ENCODE results near the gene NHSL2.
"Not testable (repeated sequence)": the region's sequence is repeated elsewhere in the genome, so short reads cannot be mapped to it uniquely, and the experiment has no call there.

Gene NHSL2

GRCh38 chrX:71922686-71923085, 12.0 kb downstream of the NHSL2 start:
- in situ Hi-C loops (cut with HindIII; ENCODE audit: low sequenced_read_pairs): no loop called here

GRCh38 chrX:71923516-71923915, 12.9 kb downstream of the NHSL2 start:
- in situ Hi-C loops (cut with HindIII; ENCODE audit: low sequenced_read_pairs): no loop called here

- in situ Hi-C loops (cut with HindIII; ENCODE audit: low sequenced_read_pairs): no loop called here
Observed at GRCh38 chrX:71927040-71927439, 16.4 kb downstream of the NHSL2 start.

DNA sequence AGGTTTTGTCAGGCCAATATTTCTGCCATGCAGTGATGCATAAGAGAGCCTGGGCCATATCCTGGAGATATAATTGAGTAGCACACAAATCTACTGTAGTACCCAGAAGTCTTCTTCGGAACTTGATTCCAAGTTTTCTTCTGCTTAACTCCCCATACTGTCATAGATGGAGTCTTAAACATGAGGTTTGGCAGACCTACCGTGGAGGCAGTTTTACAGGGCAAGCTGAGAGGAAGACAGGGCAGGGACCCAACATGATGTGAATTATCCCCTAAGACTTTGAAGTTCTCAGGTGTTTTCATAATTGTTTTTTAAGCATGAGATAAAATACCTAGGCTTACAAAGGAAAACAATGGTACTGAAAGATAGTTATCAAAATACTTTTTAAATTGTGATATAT, 18.2 kb downstream of the NHSL2 start:
- in situ Hi-C loops (cut with HindIII; ENCODE audit: low sequenced_read_pairs): no loop called here

- in situ Hi-C loops (cut with HindIII; ENCODE audit: low sequenced_read_pairs): no loop called here
Observed at GRCh38 chrX:71930298-71930697, 19.7 kb downstream of the NHSL2 start.

DNA sequence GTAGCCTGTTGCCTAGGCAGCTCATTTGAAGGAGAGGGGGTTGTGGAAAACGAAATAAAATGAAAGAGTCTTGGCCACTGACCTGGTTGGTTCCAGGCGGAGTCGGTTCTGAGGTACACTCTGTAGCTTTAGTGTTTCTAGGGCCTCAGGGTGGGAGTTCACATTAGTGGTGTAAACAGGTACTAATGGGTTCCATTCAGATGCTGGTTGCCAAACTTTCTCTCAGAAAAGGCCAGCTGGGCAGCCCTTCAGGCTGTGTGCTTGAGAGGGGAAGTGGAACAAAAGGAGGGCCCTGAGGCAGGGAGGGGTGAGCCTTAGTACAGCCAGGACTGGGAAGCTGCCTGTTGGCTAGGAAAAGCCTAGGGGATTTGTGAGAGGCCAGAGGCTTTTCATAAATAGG, 24.8 kb downstream of the NHSL2 start:
- in situ Hi-C loops (cut with HindIII; ENCODE audit: low sequenced_read_pairs): no loop called here

- in situ Hi-C loops (cut with HindIII; ENCODE audit: low sequenced_read_pairs): no loop called here
Observed at GRCh38 chrX:71936632-71937031, 26.0 kb downstream of the NHSL2 start.

DNA sequence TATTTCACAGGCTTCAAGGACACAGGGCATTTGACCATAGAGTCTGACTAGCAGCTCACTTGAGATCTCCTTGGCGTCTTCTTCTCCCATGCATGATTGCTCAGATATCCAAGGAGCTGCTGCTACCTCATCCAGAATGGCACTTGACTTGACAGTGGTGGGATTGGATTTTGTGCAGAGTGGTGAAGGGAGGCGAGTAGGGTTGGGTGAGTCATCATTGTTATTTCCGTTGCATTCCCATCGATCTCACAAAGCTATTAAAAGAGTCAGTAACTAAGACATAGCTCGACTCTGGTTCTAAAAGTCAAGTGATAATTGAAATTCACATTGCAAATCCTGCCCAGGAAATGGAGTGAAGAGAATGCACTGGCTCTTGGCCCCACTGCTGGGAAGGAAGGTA, 27.7 kb downstream of the NHSL2 start:
- in situ Hi-C loops (cut with HindIII; ENCODE audit: low sequenced_read_pairs): no loop called here

DNA sequence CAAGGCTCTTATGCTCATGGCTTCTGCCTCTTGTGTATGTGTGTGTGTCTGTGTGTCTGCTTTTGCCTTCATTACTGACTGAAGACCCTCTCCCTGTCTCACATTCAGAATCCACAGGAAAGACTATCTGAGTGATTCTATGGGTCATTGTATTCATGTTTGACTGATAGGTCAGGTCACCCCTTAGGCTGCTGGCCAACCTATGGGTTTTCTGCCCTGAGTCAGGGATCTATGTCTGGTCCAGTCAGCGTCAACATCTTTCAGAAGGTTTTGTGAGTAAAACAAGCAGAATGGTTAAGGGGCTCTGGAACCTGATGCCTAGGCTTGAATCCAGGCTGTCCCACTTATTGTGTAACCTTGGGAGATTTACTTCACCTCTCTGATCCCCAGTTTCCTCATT, 30.5 kb downstream of the NHSL2 start:
- in situ Hi-C loops (cut with HindIII; ENCODE audit: low sequenced_read_pairs): no loop called here

- in situ Hi-C loops (cut with HindIII; ENCODE audit: low sequenced_read_pairs): no loop called here
Observed at GRCh38 chrX:71941776-71942175, 31.1 kb downstream of the NHSL2 start.

DNA sequence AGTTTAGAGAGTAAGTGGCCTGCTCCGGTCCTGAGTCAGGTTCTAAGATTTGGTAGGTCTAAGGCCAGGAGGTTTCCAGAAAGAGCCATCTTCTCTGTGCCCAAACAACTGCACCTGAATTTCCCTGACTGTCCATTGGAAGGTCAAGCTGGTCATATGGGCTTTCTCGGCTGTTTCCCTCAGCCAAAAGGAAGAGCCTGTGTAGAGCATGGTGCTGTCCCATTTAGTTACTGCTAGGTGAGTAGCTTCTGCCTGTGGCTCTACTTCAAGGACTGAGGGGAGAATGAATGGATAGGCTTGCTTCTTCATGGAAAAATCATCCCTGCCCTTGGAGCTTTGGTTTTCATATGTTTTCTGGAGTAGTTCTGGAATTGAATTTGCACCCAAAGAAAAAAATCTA, 33.7 kb downstream of the NHSL2 start:
- in situ Hi-C loops (cut with HindIII; ENCODE audit: low sequenced_read_pairs): no loop called here

DNA sequence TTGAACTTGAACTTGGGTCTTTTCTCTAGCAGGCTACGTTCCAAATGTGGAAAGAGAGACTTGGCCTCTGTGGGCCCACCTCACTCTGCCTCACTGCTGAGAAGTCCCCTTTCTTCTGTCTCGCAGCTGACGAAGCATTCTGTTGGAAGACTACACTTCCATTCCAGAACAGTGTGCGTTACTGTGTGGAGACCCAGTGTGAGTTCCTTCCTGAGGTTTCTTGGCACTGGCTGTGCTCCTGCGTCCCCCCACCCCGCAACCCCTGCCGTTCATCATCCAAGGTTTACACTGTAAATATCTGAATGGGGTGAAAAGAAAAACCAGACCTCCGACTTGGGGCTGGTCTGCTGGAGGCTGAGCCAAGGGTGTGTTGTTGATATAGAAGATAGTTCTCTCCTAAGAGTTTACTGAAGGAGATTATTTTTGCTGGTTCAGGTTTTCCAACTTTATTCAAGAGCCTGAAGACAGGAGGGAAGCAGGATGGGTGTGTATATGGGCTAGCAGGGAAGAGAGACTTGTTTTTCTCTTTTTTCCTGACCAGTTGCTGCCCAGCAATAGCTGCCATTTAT, 34.7 kb downstream of the NHSL2 start:
- in situ Hi-C loops (cut with HindIII; ENCODE audit: low sequenced_read_pairs): no loop called here

DNA sequence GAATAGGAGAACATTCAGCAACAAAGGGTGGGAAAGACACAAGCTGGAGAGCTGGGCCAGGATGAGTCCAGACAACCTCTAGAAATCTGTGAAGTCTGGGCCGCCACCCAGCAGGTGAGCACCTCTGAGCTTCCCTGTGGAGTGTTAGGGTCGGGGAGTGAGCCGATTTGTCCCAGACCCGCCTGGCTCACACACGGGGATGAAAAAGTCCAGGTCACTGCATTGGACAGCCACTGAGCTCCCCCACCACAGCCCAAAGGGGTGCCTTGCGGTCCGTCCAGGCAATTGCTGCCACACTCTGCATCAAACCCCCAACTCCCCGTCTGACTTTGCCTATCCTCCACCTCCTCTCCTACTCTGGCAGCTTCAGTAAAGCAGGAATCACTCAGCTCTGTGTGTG, 38.7 kb downstream of the NHSL2 start:
- in situ Hi-C loops (cut with HindIII; ENCODE audit: low sequenced_read_pairs): no loop called here

GRCh38 chrX:71949844-71950445, 39.3 kb downstream of the NHSL2 start:
- in situ Hi-C loops (cut with HindIII; ENCODE audit: low sequenced_read_pairs): no loop called here

GRCh38 chrX:71953391-71953790, 42.7 kb downstream of the NHSL2 start:
- in situ Hi-C loops (cut with HindIII; ENCODE audit: low sequenced_read_pairs): no loop called here

GRCh38 chrX:71953946-71954345, 43.3 kb downstream of the NHSL2 start:
- in situ Hi-C loops (cut with HindIII; ENCODE audit: low sequenced_read_pairs): no loop called here

- in situ Hi-C loops (cut with HindIII; ENCODE audit: low sequenced_read_pairs): no loop called here
Observed at GRCh38 chrX:71954458-71954857, 43.8 kb downstream of the NHSL2 start.

DNA sequence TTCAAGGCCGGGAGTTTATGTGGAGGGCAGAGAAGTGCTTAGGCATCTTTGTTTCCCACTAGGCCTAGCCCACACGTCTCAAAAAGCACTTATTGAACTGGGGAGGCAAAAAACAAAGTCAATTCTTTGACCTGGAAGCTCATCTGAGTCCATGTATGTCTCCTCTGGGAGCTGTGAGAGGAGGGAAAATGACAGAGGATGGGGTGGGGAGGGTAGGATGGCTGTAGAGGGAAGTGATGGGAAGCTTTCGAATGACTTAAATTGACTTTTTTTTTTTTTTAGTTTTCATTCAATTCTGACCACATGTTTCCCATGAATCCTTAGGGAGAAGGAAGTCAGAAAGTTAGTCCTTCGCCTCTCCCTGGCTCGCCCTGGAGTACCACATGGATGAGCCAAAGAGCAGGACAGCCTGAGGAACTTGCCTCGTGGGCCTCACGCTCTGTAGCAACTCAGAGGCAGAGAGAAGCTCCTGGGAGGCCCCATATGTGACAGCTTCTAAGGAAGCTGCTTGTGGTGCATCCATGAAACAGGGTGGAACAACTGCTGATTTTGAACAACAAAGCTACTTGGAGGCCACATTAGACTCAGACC, 45.0 kb downstream of the NHSL2 start:
- in situ Hi-C loops (cut with HindIII; ENCODE audit: low sequenced_read_pairs): no loop called here

DNA sequence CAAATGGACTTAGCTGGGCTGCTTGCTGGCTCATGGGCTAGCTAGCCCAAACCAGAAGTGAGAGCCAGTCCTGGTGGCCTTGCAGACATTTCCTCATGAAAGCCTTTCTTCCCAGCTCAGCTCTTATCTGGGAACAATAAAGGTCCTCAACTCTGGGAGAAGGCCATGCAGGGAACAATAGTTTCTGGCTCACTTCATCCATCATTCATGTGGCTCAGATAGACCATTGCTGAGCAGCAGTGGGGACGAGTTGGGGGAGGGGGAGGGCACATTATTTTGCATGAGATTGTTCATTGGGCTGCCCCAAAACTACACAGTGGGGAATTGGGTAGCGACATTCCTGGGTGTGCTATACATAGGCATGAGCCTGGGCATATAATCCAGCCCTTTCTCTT, 47.6 kb downstream of the NHSL2 start:
- in situ Hi-C loops (cut with HindIII; ENCODE audit: low sequenced_read_pairs): no loop called here

DNA sequence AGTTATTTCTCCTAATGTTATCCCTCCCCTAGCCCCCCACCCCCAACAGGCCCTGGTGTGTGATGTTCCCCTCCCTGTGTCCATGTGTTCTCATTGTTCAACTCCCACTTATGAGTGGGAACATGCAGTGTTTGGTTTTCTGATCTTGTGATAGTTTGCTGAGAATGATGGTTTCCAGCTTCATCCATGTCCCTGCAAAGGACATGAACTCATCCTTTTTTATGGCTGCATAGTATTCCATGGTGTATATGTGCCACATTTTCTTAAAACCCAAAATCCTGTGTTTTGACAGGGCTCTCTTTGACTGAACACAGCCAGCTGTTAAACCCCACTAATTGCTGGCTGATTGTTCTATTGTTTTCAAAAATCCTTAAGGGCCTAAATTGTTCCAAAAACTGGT, 53.5 kb downstream of the NHSL2 start:
- in situ Hi-C loops (cut with HindIII; ENCODE audit: low sequenced_read_pairs): not testable (repeated sequence)

DNA sequence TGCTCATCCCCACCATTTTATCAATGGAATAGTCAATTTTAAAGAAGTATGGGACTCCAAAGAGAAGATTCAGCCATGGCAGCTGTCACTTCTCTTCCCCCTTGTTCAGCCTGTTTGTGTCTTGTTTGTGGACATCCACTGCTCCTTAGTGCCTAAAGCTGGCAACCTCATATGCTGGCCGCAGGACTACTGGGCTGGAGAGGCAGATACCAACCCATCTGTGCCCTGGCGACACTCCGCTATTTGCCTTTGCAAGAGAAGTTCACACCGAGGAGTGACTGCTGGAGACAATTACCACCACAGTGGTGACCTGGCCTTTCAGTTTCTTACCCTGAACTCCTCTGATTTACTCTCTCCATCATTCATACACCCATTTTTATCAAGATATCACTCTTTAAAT, 64.3 kb downstream of the NHSL2 start:
- in situ Hi-C loops (cut with HindIII; ENCODE audit: low sequenced_read_pairs): no loop called here

DNA sequence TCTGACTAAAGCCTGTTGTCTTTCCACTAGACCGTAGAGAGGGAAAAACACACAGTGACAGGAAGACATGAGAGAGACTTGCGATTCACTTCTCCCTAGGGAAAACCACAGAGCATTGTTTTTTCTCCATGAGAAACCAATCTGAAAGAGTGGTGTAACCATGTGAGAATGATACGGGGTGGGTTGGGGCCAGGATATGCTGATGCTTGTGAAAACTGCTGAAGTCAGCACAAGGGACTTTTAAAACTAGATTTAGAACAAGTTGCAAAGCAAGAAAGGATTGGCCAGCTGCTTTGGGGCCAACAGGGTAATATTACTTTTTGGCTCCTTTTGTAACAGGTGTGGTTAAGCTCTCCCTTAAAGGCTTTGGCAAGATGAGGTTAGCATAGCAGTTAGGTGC, 66.1 kb downstream of the NHSL2 start:
- in situ Hi-C loops (cut with HindIII; ENCODE audit: low sequenced_read_pairs): no loop called here

DNA sequence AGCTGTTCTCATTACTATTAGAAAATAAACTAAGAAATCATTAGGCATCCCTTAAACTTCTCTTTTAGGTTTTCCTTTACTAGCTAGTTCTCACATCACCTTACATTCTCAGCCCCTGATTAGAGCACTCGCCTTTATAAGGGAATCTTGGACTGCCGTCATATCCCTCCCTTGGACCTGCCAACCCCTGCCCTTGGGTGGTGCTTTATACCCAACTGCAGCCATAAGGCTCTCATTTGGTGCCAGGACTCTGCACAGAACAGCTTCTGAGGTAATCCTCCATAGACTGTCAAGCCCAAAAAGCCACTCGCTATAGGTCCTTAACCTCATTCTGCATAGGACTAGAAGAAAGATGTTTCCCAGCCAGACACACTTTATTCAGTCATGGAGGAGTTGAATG, 67.5 kb downstream of the NHSL2 start:
- in situ Hi-C loops (cut with HindIII; ENCODE audit: low sequenced_read_pairs): no loop called here

Measured in DLD1 (cell line).